Panc1 (cell line): ENCODE data around the gene SFMBT1. TPM values are rescaled to one million over a fixed set of nuclear protein-coding genes. Genes with fewer than 3 reads are reported as not detected.
A peak's percentile ranks its signal among the peaks of the same experiment; 100 is the strongest.
"Not testable (repeated sequence)": the region's sequence is repeated elsewhere in the genome, so short reads cannot be mapped to it uniquely, and the experiment has no call there.

Source experiments
- ATAC-seq: fragments of 200-7000 bp; cut with Tn5 transposase; 2 replicates; pipeline ENCODE4 v1.9.1; 2020; ENCODE audit warnings: mild to moderate bottlenecking, moderate library complexity
- BruUV-seq: library from RNA; stranded (reverse); fragments of 400-500 nt; replicated peaks from 2 replicates; lab custom pipeline; 2021; lab: Mats Ljungman, UMichigan
- CTCF ChIA-PET: fragments of 300-600 bp; sonication (Branson Sonifier 250); formaldehyde crosslinking; loops from one replicate; lab custom pipeline; 2022; ENCODE audit warnings: antibody characterized with exemption; lab: Charles Lee
- POLR2A ChIA-PET: fragments of 300-600 bp; sonication (Branson Sonifier 250); formaldehyde crosslinking; loops from one replicate; lab custom pipeline; 2022; ENCODE audit warnings: antibody characterized with exemption; lab: Charles Lee
- DNase-seq: peaks from one replicate; pipeline ENCODE4 v3.0.0-alpha.2; 2010; ENCODE audit warnings: low read depth, low spot score
- H3K27ac ChIP-seq: 2 replicates; pipeline ENCODE4 v1.5.1; 2011; ENCODE audit warnings: mild to moderate bottlenecking, low read length, inconsistent platforms
- H3K27me3 ChIP-seq: fragments of 200-500 bp; sonication (Bioruptor generic); 2 replicates; pipeline ENCODE4 v1.6.0; 2014; ENCODE audit warnings: low read length, inconsistent platforms; ENCODE audit not compliant: control insufficient read depth, insufficient read depth
- H3K36me3 ChIP-seq: fragments of 200-500 bp; sonication (Bioruptor generic); 2 replicates; pipeline ENCODE4 v1.5.1; 2014; ENCODE audit warnings: inconsistent platforms, mild to moderate bottlenecking, low read length, moderate library complexity; ENCODE audit not compliant: control insufficient read depth, insufficient read depth
- H3K4me1 ChIP-seq: 2 replicates; pipeline ENCODE4 v1.5.1; 2011; ENCODE audit warnings: inconsistent platforms, mild to moderate bottlenecking, low read length, moderate library complexity; ENCODE audit not compliant: control insufficient read depth, insufficient read depth
- H3K4me3 ChIP-seq, 2 experiments: 2 replicates each; pipeline ENCODE4 v1.5.1; 2011 to 2012; ENCODE audit warnings: low read depth in 2 of 2, low read length in 2 of 2, mild to moderate bottlenecking in 2 of 2, inconsistent platforms in 1 of 2, moderate library complexity in 1 of 2
- H3K9me3 ChIP-seq: fragments of 200-500 bp; sonication (Bioruptor generic); 2 replicates; pipeline ENCODE4 v1.5.1; 2014; ENCODE audit warnings: low read depth, mild to moderate bottlenecking, inconsistent platforms, low read length, moderate library complexity; ENCODE audit not compliant: control insufficient read depth, insufficient read depth
- POLR2AphosphoS5 ChIP-seq: IDR thresholded peaks from 2 replicates; pipeline ENCODE4 v1.6.1; 2012; ENCODE audit warnings: mild to moderate bottlenecking, low read depth, low read length, moderate library complexity
- SIN3A ChIP-seq: IDR thresholded peaks from 2 replicates; pipeline ENCODE4 v1.6.1; 2012; ENCODE audit warnings: low read depth, mild to moderate bottlenecking, low read length, moderate library complexity, borderline replicate concordance; ENCODE audit not compliant: insufficient read depth
- TCF7L2 ChIP-seq: IDR thresholded peaks from 2 replicates; pipeline ENCODE4 v1.6.1; 2011; ENCODE audit warnings: mild to moderate bottlenecking, low read depth, low read length, inconsistent platforms
- in situ Hi-C: cut with HindIII; loops from 2 replicates; pipeline ENCODE4 v1.10.0; 2016; ENCODE audit warnings: low sequenced_read_pairs, low pct_unique_long_range_greater_than_20kb
- intact Hi-C: fragments of 100-400 bp; cut with micrococcal nuclease; formaldehyde crosslinking; loops from one replicate; pipeline ENCODE4 v1.10.0; 2022; ENCODE audit not compliant: unreplicated experiment
- total RNA-seq: library from RNA; stranded (reverse); gene quantifications from one replicate; pipeline ENCODE4 v1.2.1, GENCODE V29; 2021; ENCODE audit not compliant: unreplicated experiment
- TF ChIP-seq, protein P1 (sequence below): fragments of 450-650 bp; IDR thresholded peaks from 2 replicates; pipeline ENCODE4 v1.5.1; 2017; ENCODE audit warnings: mild to moderate bottlenecking
- TF ChIP-seq, protein P2 (sequence below), 2 experiments: IDR thresholded peaks; 2 replicates each; pipeline ENCODE4 v1.6.1; 2011 to 2012; ENCODE audit warnings: low read depth in 2 of 2, control low read depth in 1 of 2, low read length in 1 of 2, mild to moderate bottlenecking in 1 of 2, moderate library complexity in 1 of 2; ENCODE audit not compliant: insufficient read depth in 1 of 2

The SFMBT1 gene
- total RNA-seq, 1 experiment from 2014 or later = 24.4 TPM

DNA sequence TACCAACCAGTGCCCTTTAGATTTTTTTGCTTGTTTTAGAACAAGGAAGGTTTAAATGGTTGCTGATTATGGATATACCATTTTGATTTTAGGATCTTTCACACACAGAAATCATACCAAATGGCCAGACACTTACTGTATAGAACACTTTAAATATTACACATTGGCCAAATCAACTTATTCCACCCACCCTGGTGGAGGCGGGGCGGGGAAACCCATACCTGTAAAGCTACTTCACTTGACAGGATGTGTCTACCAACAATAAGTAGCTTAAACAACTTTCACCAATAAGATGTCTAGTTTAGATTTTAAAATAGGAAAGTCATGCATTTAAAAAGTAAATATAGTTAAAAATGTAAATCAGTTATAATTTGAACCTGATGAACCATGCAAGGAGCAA lies 17.0 kb upstream of the SFMBT1 start:
- intact Hi-C loops = no loop called here
- ATAC-seq = no peak
- BruUV-seq = no TSS peak

DNA sequence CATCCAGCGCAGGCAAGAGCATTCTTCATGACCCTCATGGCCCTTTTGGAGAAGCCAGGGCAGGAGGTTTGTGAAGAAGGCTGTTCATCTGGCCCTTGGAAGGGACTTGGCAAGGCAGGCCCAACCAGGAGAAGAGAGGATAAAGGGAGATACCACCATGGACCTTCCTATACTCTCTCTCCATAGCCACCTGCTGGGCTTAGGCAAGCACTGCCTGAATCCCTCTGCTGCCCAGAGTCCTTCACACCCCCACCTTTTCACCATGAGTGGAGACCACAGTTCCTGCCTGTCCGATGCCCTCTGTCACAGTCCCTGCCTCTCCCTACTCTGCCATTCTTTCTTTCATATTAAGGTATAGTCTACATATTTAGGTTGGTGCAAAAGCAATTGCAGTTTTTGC lies 10.6 kb upstream of the SFMBT1 start:
- DNase-seq = no peak
- Histone ChIP-seq H3K27ac (no peak overlapping the region), H3K27me3 (no peaks in the 10 kb centered on the region), H3K36me3 (no peaks in the 10 kb centered on the region), H3K9me3 (no peaks in the 10 kb centered on the region), H3K4me1 (no peaks in the 10 kb centered on the region), H3K4me3 (no peak overlapping the region)
- in situ Hi-C loops = no loop called here
- no TSS peak for BruUV-seq
- no peak for TF ChIP-seq SIN3A
- TF ChIP-seq, protein P1, sequence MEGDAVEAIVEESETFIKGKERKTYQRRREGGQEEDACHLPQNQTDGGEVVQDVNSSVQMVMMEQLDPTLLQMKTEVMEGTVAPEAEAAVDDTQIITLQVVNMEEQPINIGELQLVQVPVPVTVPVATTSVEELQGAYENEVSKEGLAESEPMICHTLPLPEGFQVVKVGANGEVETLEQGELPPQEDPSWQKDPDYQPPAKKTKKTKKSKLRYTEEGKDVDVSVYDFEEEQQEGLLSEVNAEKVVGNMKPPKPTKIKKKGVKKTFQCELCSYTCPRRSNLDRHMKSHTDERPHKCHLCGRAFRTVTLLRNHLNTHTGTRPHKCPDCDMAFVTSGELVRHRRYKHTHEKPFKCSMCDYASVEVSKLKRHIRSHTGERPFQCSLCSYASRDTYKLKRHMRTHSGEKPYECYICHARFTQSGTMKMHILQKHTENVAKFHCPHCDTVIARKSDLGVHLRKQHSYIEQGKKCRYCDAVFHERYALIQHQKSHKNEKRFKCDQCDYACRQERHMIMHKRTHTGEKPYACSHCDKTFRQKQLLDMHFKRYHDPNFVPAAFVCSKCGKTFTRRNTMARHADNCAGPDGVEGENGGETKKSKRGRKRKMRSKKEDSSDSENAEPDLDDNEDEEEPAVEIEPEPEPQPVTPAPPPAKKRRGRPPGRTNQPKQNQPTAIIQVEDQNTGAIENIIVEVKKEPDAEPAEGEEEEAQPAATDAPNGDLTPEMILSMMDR = peak; percentile 38
- intact Hi-C loops = no loop called here
- peak; percentile 90 for ATAC-seq
- CTCF ChIA-PET = no interaction called here
- POLR2A ChIA-PET = no interaction called here

More for the DNA sequence above, 17.0 kb upstream of the SFMBT1 start:
- Histone ChIP-seq H3K27me3 (no peaks in the 10 kb centered on the region; the same call in 1 of the 2 replicates), H3K4me3 (no peak overlapping the region), H3K9me3 (no peaks in the 10 kb centered on the region), H3K27ac (no peak overlapping the region), H3K4me1 (no peaks in the 10 kb centered on the region), H3K36me3 (no peaks in the 10 kb centered on the region)
- POLR2A ChIA-PET = no interaction called here
- in situ Hi-C loops = no loop called here
- DNase-seq = no peak
- no peak for TF ChIP-seq SIN3A
- TF ChIP-seq TCF7L2 = no peak
- no peak for TF ChIP-seq POLR2AphosphoS5
- TF ChIP-seq, protein P1 = no peak
- TF ChIP-seq, protein P2, sequence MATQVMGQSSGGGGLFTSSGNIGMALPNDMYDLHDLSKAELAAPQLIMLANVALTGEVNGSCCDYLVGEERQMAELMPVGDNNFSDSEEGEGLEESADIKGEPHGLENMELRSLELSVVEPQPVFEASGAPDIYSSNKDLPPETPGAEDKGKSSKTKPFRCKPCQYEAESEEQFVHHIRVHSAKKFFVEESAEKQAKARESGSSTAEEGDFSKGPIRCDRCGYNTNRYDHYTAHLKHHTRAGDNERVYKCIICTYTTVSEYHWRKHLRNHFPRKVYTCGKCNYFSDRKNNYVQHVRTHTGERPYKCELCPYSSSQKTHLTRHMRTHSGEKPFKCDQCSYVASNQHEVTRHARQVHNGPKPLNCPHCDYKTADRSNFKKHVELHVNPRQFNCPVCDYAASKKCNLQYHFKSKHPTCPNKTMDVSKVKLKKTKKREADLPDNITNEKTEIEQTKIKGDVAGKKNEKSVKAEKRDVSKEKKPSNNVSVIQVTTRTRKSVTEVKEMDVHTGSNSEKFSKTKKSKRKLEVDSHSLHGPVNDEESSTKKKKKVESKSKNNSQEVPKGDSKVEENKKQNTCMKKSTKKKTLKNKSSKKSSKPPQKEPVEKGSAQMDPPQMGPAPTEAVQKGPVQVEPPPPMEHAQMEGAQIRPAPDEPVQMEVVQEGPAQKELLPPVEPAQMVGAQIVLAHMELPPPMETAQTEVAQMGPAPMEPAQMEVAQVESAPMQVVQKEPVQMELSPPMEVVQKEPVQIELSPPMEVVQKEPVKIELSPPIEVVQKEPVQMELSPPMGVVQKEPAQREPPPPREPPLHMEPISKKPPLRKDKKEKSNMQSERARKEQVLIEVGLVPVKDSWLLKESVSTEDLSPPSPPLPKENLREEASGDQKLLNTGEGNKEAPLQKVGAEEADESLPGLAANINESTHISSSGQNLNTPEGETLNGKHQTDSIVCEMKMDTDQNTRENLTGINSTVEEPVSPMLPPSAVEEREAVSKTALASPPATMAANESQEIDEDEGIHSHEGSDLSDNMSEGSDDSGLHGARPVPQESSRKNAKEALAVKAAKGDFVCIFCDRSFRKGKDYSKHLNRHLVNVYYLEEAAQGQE (IDR thresholded peaks at IDR 0.05; ENCODE audit: insufficient read depth in 1 of 2, low read depth in 2 of 2, low read length in 1 of 2) = no peak
- CTCF ChIA-PET = no interaction called here

DNA sequence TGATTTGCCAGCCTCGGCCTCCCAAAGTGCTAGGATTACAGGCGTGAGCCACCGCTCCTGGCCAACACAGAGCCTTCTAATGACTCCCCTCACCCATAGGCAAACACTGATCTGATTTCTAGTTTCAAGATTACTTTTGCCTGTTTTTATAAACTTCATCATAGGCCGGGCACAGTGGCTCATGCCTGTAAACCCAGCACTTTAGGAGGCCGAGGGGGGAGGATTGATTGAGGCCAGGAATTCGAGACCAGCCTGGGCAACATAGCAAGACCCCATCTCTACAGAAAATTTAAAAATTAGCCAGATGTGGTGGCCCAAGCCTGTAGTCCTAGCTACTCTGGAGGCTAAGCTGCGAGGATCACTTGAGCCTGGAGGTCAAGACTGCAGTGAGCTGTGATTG lies 8.4 kb upstream of the SFMBT1 start:
- CTCF ChIA-PET, H3K27ac ChIP-seq, H3K36me3 ChIP-seq, in situ Hi-C loops, ATAC-seq, DNase-seq, H3K4me1 ChIP-seq, POLR2A ChIA-PET, intact Hi-C loops, H3K9me3 ChIP-seq, BruUV-seq, H3K27me3 ChIP-seq, H3K4me3 ChIP-seq: not testable (repeated sequence)
